GM19463 (cell line): ENCODE results near the gene GFOD1.

ENCODE experiments used
- ATAC-seq: cut with Tn5 transposase; IDR thresholded peaks from one replicate; pipeline ENCODE4 v1.9.1; 2021; ENCODE audit warnings: mild to moderate bottlenecking, moderate library complexity; ENCODE audit not compliant: unreplicated experiment

The GFOD1 gene

GRCh38 chr6:13486679-13487121 lies 700 bp downstream of the GFOD1 start:
- peak; percentile 20 for ATAC-seq

GRCh38 chr6:13485923-13486562 lies 1.4 kb downstream of the GFOD1 start:
- ATAC-seq = no peak

DNA sequence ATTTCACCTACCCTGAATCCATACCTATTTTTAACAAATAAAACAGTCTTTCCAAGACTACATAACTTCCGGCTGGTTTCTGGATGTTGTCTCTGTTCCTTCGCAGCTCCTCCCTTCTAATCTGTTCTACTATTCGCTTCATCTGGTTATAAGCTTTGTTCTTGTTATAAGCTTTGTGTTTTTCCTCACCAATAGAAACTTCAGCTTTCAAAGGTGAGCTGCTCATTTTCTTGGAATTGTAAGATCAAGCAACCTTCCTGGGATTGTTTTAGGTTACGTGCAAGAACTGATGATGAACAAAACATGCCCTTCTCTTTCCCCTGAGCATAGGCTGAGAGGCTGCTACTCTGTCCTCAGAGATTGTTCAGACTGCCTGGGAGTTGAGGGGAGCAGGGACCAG lies 2.1 kb downstream of the GFOD1 start:
- ATAC-seq = no peak

DNA sequence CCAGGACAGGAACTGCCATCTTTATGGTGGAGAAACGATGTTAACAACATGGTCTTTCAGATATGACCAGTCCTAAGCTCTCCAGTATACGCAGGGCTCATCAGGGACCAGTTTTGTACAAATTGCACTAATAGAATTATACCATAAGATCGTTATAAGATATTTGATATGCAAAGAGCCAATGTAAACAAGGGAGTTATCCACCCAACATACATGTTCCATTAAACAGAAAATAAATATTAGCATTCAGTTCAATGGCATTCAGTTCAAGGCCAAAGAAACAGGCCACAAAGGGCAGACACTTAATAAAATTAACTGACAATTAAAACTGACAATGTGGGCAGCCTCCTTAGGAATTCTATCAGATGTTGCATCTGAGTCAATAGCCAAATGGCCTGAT lies 2.6 kb downstream of the GFOD1 start:
- ATAC-seq = no peak

- ATAC-seq = no peak
Observed at GRCh38 chr6:13484138-13484708, 3.2 kb downstream of the GFOD1 start.

GRCh38 chr6:13480631-13481501 lies 6.5 kb downstream of the GFOD1 start:
- no peak for ATAC-seq

DNA sequence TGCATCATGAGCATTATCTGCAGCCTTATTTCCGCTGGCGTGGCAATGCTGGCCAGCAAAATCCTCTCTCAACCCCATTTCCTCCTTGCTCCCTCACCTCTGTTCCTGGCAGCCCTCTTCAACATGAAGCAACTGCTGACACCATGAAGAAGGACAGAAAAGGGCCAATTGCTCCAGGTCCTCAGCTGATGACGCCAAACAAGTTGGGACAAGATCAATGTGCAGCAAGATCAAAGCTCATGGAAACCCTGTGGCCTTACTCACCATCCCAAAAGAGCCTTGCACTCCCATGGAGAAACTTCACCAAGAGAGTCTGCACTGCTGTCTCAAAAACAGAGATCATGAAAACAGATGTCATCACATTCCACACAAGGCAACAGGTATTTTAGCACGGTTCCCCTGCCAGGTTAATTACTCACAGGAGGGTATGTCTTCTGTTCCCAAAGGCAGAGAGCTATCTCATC lies 7.4 kb downstream of the GFOD1 start:
- no peak for ATAC-seq

GRCh38 chr6:13479206-13479800 lies 8.1 kb downstream of the GFOD1 start:
- ATAC-seq = no peak

- peak; percentile 50 for ATAC-seq
Observed at GRCh38 chr6:13478525-13478966, 8.9 kb downstream of the GFOD1 start.

- no peak for ATAC-seq
Observed at GRCh38 chr6:13474787-13475186, 12.6 kb downstream of the GFOD1 start.

DNA sequence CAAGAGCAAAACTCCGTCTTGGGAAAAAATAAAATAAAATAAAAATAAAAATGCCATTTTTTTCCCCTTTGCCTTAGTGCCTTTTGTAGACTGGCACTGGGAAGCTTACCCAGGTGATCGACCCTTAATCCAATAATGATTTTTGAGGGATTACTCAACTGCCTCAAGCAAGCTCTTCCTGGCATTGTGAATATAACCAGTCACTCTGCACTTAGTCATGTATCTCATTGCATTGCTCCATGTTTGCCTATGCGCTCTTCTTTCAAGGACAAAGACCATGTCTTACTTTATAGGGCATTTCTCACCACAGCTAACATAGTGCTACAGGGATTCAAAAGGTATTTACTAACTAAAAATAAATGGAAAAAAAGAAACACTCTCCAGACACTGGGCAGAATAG lies 13.0 kb downstream of the GFOD1 start:
- ATAC-seq = no peak

DNA sequence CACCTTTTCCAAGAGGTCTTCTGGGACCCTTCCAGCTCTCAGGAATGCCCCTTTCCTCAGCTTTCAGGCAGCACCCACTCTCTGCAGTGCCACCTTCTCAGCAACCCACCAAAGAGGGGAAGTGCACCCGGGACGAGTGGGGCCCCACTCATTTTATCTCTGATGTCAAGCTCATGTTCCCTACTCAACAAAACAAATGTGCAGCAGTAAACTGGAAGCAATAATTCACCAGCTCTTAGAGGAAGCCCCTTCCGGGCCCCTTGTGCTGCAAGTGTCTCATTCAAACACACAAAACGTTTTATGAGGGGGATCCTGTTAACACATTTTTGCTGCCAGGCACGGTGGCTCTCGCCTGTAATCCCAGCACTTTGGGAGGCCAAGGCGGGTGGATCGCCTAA lies 13.6 kb downstream of the GFOD1 start:
- ATAC-seq = no peak

GRCh38 chr6:13472976-13473767 lies 14.2 kb downstream of the GFOD1 start:
- no peak for ATAC-seq

GRCh38 chr6:13472099-13472498 lies 15.3 kb downstream of the GFOD1 start:
- ATAC-seq = no peak

GRCh38 chr6:13471184-13471583 lies 16.2 kb downstream of the GFOD1 start:
- no peak for ATAC-seq

GRCh38 chr6:13470238-13471140 lies 16.9 kb downstream of the GFOD1 start:
- no peak for ATAC-seq

GRCh38 chr6:13469693-13470092 lies 17.7 kb downstream of the GFOD1 start:
- no peak for ATAC-seq

DNA sequence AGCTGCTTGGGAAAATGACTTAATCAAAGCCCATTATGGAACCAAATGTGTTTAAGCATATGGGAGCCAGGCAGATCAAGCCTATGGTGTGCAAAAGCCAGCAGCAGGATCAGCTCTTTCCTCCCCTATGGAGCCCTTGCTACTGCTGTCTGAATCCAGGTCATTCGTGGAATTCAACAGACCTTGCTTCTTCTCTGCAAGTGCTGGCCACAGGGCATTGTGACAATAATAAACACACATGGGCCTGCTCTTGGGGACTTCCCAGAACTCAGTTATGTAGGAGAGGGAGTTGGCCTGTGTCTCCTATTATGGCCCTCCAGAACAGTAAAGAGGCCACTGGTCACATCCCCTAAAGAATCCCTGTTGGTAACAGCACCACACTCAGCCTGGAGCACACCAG lies 18.6 kb downstream of the GFOD1 start:
- no peak for ATAC-seq

- ATAC-seq = no peak
Observed at GRCh38 chr6:13467216-13467600, 20.2 kb downstream of the GFOD1 start.
